Measurements from ENCODE around the gene PCYT1A.

DNA sequence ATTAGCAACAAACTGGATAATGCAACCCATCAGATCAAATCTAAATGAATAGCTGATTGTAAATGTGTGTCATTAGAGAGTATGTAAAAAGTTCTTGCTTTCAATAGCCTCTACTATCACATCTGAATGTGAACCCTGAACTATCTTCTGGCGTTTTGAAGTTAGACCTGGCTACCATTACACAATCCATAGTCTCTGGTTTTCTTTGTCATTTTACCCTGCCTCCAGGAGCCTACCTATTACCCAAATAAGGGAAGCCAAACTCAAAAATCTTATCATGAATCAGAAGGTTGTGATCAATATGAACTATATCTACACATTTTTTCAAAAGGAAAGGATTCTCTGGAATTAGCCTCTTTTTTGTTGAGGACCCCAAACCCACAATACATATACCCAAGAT lies 31.8 kb downstream of the PCYT1A start:
- no peak for TF ChIP-seq POLR2A (IDR thresholded peaks at IDR 0.05)
- TF ChIP-seq, protein P1, sequence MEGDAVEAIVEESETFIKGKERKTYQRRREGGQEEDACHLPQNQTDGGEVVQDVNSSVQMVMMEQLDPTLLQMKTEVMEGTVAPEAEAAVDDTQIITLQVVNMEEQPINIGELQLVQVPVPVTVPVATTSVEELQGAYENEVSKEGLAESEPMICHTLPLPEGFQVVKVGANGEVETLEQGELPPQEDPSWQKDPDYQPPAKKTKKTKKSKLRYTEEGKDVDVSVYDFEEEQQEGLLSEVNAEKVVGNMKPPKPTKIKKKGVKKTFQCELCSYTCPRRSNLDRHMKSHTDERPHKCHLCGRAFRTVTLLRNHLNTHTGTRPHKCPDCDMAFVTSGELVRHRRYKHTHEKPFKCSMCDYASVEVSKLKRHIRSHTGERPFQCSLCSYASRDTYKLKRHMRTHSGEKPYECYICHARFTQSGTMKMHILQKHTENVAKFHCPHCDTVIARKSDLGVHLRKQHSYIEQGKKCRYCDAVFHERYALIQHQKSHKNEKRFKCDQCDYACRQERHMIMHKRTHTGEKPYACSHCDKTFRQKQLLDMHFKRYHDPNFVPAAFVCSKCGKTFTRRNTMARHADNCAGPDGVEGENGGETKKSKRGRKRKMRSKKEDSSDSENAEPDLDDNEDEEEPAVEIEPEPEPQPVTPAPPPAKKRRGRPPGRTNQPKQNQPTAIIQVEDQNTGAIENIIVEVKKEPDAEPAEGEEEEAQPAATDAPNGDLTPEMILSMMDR (IDR thresholded peaks at IDR 0.05) = no peak

Measured in testis (tissue), 2 donors.